NCI-H748 treated with DMSO at 0.1 percent for 48 hours (cell line): Measurements from ENCODE around the gene ATM.
"Not testable (repeated sequence)": the region's sequence is repeated elsewhere in the genome, so short reads cannot be mapped to it uniquely, and the experiment has no call there.

Source experiments
- DNase-seq: peaks from one replicate; lab custom pipeline; 2025; lab: John Stamatoyannopoulos, UW

Gene ATM

GRCh38 chr11:108221911-108222573 lies 825 bp upstream of the ATM start:
- no peak for DNase-seq

- no peak for DNase-seq
Measured at GRCh38 chr11:108223348-108224149, 682 bp downstream of the ATM start.

GRCh38 chr11:108224366-108224765 lies 1.5 kb downstream of the ATM start:
- DNase-seq = no peak

GRCh38 chr11:108224911-108225786 lies 2.3 kb downstream of the ATM start:
- DNase-seq = no peak

GRCh38 chr11:108226036-108226435 lies 3.2 kb downstream of the ATM start:
- no peak for DNase-seq

GRCh38 chr11:108228251-108228650 lies 5.4 kb downstream of the ATM start:
- no peak for DNase-seq

- DNase-seq = no peak
Measured at GRCh38 chr11:108233277-108233945, 10.5 kb downstream of the ATM start.

- DNase-seq = no peak
Measured at GRCh38 chr11:108235192-108235591, 12.3 kb downstream of the ATM start.

GRCh38 chr11:108235633-108236032 lies 12.8 kb downstream of the ATM start:
- DNase-seq = no peak

GRCh38 chr11:108237058-108237481 lies 14.2 kb downstream of the ATM start:
- no peak for DNase-seq

GRCh38 chr11:108239076-108239475 lies 16.2 kb downstream of the ATM start:
- DNase-seq = no peak

GRCh38 chr11:108241330-108242037 lies 18.6 kb downstream of the ATM start:
- DNase-seq = no peak

- DNase-seq = no peak
Measured at GRCh38 chr11:108242422-108242821, 19.6 kb downstream of the ATM start.

- DNase-seq = no peak
Measured at GRCh38 chr11:108246308-108246707, 23.4 kb downstream of the ATM start.

- DNase-seq = no peak
Measured at GRCh38 chr11:108246885-108247284, 24.0 kb downstream of the ATM start.

- DNase-seq = no peak
Measured at GRCh38 chr11:108253176-108253575, 30.3 kb downstream of the ATM start.

- no peak for DNase-seq
Measured at GRCh38 chr11:108269583-108269982, 46.7 kb downstream of the ATM start.

GRCh38 chr11:108276985-108277616 lies 54.2 kb downstream of the ATM start:
- not testable (repeated sequence) for DNase-seq

GRCh38 chr11:108278546-108278945 lies 55.7 kb downstream of the ATM start:
- DNase-seq = no peak

GRCh38 chr11:108278954-108279353 lies 56.1 kb downstream of the ATM start:
- no peak for DNase-seq

- no peak for DNase-seq
Measured at GRCh38 chr11:108286370-108286769, 63.5 kb downstream of the ATM start.
